K562 (cell line): ENCODE measurements around the gene SLC38A2. TPM values are rescaled to one million over a fixed set of nuclear protein-coding genes. Genes with fewer than 3 reads are reported as not detected.
A peak's percentile ranks its signal among the peaks of the same experiment; 100 is the strongest.

Experiments used
- ATAC-seq: fragments of 200-7000 bp; cut with Tn5 transposase; 3 replicates; pipeline ENCODE4 v1.9.1; 2020; ENCODE audit warnings: moderate library complexity
- BruUV-seq: library from RNA; stranded (reverse); fragments of 400-500 nt; replicated peaks from 2 replicates; lab custom pipeline; 2021; lab: Mats Ljungman, UMichigan
- CTCF ChIA-PET: fragments of 300-600 bp; formaldehyde crosslinking; extraction: SDS; loops from one replicate; lab custom pipeline; 2021; ENCODE audit warnings: low intra/inter-chr PET ratio; lab: Yijun Ruan, JAX
- POLR2A ChIA-PET: fragments of 300-600, 350-650 bp; sonication (Branson Sonifier 250); formaldehyde crosslinking; extraction: SDS; loops from one replicate; lab custom pipeline; 2021; ENCODE audit warnings: antibody characterized with exemption, inconsistent platforms; lab: Yijun Ruan, JAX
- DNase-seq, 4 experiments: peaks; one replicate each; pipeline versions ENCODE4 v3.0.0 to v3.0.0-alpha.2; 2011 to 2018; ENCODE audit warnings: low spot score in 3 of 4, mixed read lengths in 3 of 4; ENCODE audit errors: extremely low read depth in 1 of 4
- FAIRE-seq: peaks from 2 replicates; lab custom pipeline; 2011; peaks lifted over from hg19 to GRCh38; lab: Jason Lieb, UNC
- H2AFZ ChIP-seq: 2 replicates; pipeline ENCODE4 v1.6.0; 2011; ENCODE audit warnings: low read depth, low read length, control low read depth, inconsistent platforms
- H3K27ac ChIP-seq: fragments of 200-600 bp; 3 replicates; pipeline ENCODE4 v1.8.0; 2011; ENCODE audit warnings: low read depth, mild to moderate bottlenecking, control low read depth, inconsistent platforms, low read length, moderate library complexity, mixed read lengths; ENCODE audit errors: extremely low read depth
- H3K27me3 ChIP-seq, 2 experiments: fragments of 300-600 bp in 1 of 2; 2 replicates in 1 of 2; 3 replicates in 1 of 2; pipeline versions ENCODE4 v1.6.0 to v1.8.0; 2011; ENCODE audit warnings: inconsistent platforms in 2 of 2, low read length in 2 of 2, mild to moderate bottlenecking in 1 of 2, mixed read lengths in 1 of 2, moderate library complexity in 1 of 2; ENCODE audit not compliant: control insufficient read depth in 2 of 2, insufficient read depth in 2 of 2
- H3K36me3 ChIP-seq: fragments of 300-600 bp; 3 replicates; pipeline ENCODE4 v1.8.0; 2011; ENCODE audit warnings: mild to moderate bottlenecking, low read length, inconsistent platforms; ENCODE audit not compliant: control insufficient read depth, insufficient read depth
- H3K4me1 ChIP-seq, 2 experiments: fragments of 200-600 bp in 1 of 2; replicated peaks in 1 of 2; 2 replicates in 1 of 2; 3 replicates in 1 of 2; pipeline versions ENCODE4 v1.5.1 to v1.8.0; 2011; ENCODE audit warnings: inconsistent platforms in 2 of 2, low read length in 2 of 2, mild to moderate bottlenecking in 1 of 2, mixed read lengths in 1 of 2, moderate library complexity in 1 of 2; ENCODE audit not compliant: control insufficient read depth in 2 of 2, insufficient read depth in 2 of 2
- H3K4me2 ChIP-seq: 2 replicates; pipeline ENCODE4 v1.6.1; 2011; ENCODE audit warnings: low read length, control low read depth, inconsistent platforms, mixed read lengths; ENCODE audit not compliant: insufficient read depth
- H3K4me3 ChIP-seq: fragments of 200-600 bp; sonication (generic), shearing (Covaris generic); 2 replicates; pipeline ENCODE4 v1.5.1; 2016; ENCODE audit warnings: control low read depth, inconsistent platforms
- H3K79me2 ChIP-seq: fragments of 200-600 bp; 3 replicates; pipeline ENCODE4 v1.8.0; 2011; ENCODE audit warnings: low read length, inconsistent platforms; ENCODE audit not compliant: control insufficient read depth, insufficient read depth
- H3K9ac ChIP-seq, 2 experiments: 2 replicates each; pipeline versions ENCODE4 v1.6.0 to v1.6.1; 2011; ENCODE audit warnings: low read depth in 2 of 2, low read length in 2 of 2, control low read depth in 1 of 2, inconsistent platforms in 1 of 2, mild to moderate bottlenecking in 1 of 2, mixed read lengths in 1 of 2; ENCODE audit not compliant: insufficient read depth in 1 of 2
- H3K9me1 ChIP-seq: one replicate; pipeline ENCODE4 v1.6.0; 2011; ENCODE audit warnings: inconsistent platforms, mild to moderate bottlenecking, low read length, moderate library complexity; ENCODE audit not compliant: control insufficient read depth, insufficient read depth
- H3K9me3 ChIP-seq: replicated peaks from 2 replicates; pipeline ENCODE4 v1.5.1; 2011; ENCODE audit warnings: low read depth, low read length, inconsistent platforms; ENCODE audit not compliant: control insufficient read depth, insufficient read depth
- H4K20me1 ChIP-seq: replicated peaks from 2 replicates; pipeline ENCODE4 v1.6.1; 2011; ENCODE audit warnings: low read length, inconsistent platforms, mixed read lengths; ENCODE audit not compliant: control insufficient read depth, insufficient read depth
- E2F4 ChIP-seq: sonication (generic); formaldehyde crosslinking; IDR thresholded peaks from 2 replicates; pipeline ENCODE4 v1.8.0; 2022; ENCODE audit warnings: mild to moderate bottlenecking, low read depth, missing genetic modification reagents
- ETV5 ChIP-seq: sonication (generic); formaldehyde crosslinking; IDR thresholded peaks from 2 replicates; pipeline ENCODE4 v1.4.0; 2020; ENCODE audit warnings: low read depth, mild to moderate bottlenecking, missing genetic modification reagents
- GABPB2 ChIP-seq: fragments of 250-450 bp; sonication (Bioruptor Pico); conservative IDR thresholded peaks from 2 replicates; pipeline ENCODE4 v1.5.1; 2021; ENCODE audit warnings: mild to moderate bottlenecking
- KLF13 ChIP-seq: fragments of 450-650 bp; IDR thresholded peaks from 2 replicates; pipeline ENCODE4 v1.6.1; 2016; ENCODE audit warnings: missing genetic modification characterization, low read depth, mild to moderate bottlenecking, missing compliant biosample characterization, moderate library complexity, borderline replicate concordance
- MEF2A ChIP-seq: IDR thresholded peaks from 2 replicates; pipeline ENCODE4 v1.6.1; 2011; ENCODE audit warnings: low read depth, mild to moderate bottlenecking, low read length, moderate library complexity; ENCODE audit not compliant: control insufficient read depth
- NCOA6 ChIP-seq: fragments of 450-650 bp; IDR thresholded peaks from 2 replicates; pipeline ENCODE4 v1.6.1; 2017; ENCODE audit warnings: mild to moderate bottlenecking
- NR0B1 ChIP-seq: fragments of 450-650 bp; IDR thresholded peaks from one replicate; pipeline ENCODE4 v1.6.1; 2018; ENCODE audit warnings: mild to moderate bottlenecking, moderate library complexity; ENCODE audit not compliant: partially characterized antibody
- PHB2 ChIP-seq: fragments of 450-650 bp; IDR thresholded peaks from 2 replicates; pipeline ENCODE4 v1.6.1; 2017; ENCODE audit warnings: low read depth
- PRPF4 ChIP-seq: fragments of 200-400 bp; formaldehyde crosslinking; IDR thresholded peaks from one replicate; pipeline ENCODE4 v1.6.1; 2017; ENCODE audit warnings: low read length, low read depth, mild to moderate bottlenecking; ENCODE audit not compliant: insufficient read depth, poor library complexity, severe bottlenecking
- RBM22 ChIP-seq: fragments of 200-400 bp; formaldehyde crosslinking; IDR thresholded peaks from 2 replicates; pipeline ENCODE4 v1.6.1; 2018; ENCODE audit warnings: low read length, low read depth; ENCODE audit not compliant: poor library complexity, severe bottlenecking
- RHOXF2B ChIP-seq: fragments of 250-450 bp; sonication (Bioruptor Pico); conservative IDR thresholded peaks from 2 replicates; pipeline ENCODE4 v1.5.1; 2021
- STAG1 ChIP-seq: sonication (generic); formaldehyde crosslinking; IDR thresholded peaks from 2 replicates; pipeline ENCODE4 v1.5.0; 2020; ENCODE audit warnings: missing genetic modification reagents, borderline replicate concordance
- TAL1 ChIP-seq: fragments of 450-650 bp; IDR thresholded peaks from 2 replicates; pipeline ENCODE4 v1.6.1; 2016; ENCODE audit warnings: mild to moderate bottlenecking
- ZKSCAN1 ChIP-seq: fragments of 150-350 bp; IDR thresholded peaks from 2 replicates; pipeline ENCODE4 v1.6.1; 2016; ENCODE audit warnings: low read depth, low read length
- ZNF23 ChIP-seq: fragments of 250-450 bp; sonication (Bioruptor Pico); IDR thresholded peaks from 2 replicates; pipeline ENCODE4 v1.4.0; 2020; ENCODE audit warnings: mild to moderate bottlenecking
- ZNF24 ChIP-seq: fragments of 450-650 bp; IDR thresholded peaks from 2 replicates; pipeline ENCODE4 v1.6.1; 2016
- ZNF277 ChIP-seq: fragments of 250-450 bp; sonication (Bioruptor Pico); IDR thresholded peaks from 2 replicates; pipeline ENCODE4 v1.8.0; 2022; ENCODE audit warnings: inconsistent platforms, mild to moderate bottlenecking, moderate library complexity, borderline replicate concordance
- ZNF778 ChIP-seq: fragments of 450-650 bp; formaldehyde crosslinking; IDR thresholded peaks from 2 replicates; pipeline ENCODE4 v1.4.0; 2020; ENCODE audit warnings: mild to moderate bottlenecking, moderate library complexity
- WGBS: fragments of 100-300 bp; shearing (Covaris generic); methylation state at CpG from one replicate; pipeline ENCODE4 v1.1.6; 2016; ENCODE audit warnings: low coverage, mixed read lengths; ENCODE audit not compliant: insufficient coverage; ENCODE audit errors: missing lambda C conversion rate; 5-methylcytosine and 5-hydroxymethylcytosine counted together
- in situ Hi-C: fragments of 300-500 bp; cut with MboI; formaldehyde crosslinking; loops from 4 replicates; pipeline ENCODE4 v1.15.0; 2018; ENCODE audit warnings: inconsistent platforms, mixed read lengths
- intact Hi-C: fragments of 100-400 bp; cut with micrococcal nuclease; formaldehyde crosslinking; loops from 2 replicates; pipeline ENCODE4 v1.14.2; 2022
- polyA plus RNA-seq, 8 experiments: library from polyadenylated mRNA; depleted of rRNA in 4 of 8; stranded (reverse) in 5 of 8; unstranded in 3 of 8; fragments of >200 nt; fragmentation: Nextera tagmentation in 2 of 8; fragmentation: Illumina TruSeq in 1 of 8; extraction: Ambion mirVana in 2 of 8; extraction: Trizol in 1 of 8; gene quantifications; 2 replicates each; pipeline versions ENCODE4 v1.2.1 to v1.2.3, GENCODE V29; 2011 to 2014; ENCODE audit warnings: inconsistent platforms in 1 of 8, missing spikeins in 1 of 8
- total RNA-seq, 7 experiments: library from RNA; depleted of rRNA in 6 of 7; stranded (reverse); fragments of >200 nt in 6 of 7; fragmentation: Illumina TruSeq in 2 of 7; extraction: Trizol in 2 of 7; gene quantifications; 2 replicates each; pipeline versions ENCODE4 v1.2.1 to v1.2.3, GENCODE V29; 2011 to 2021; ENCODE audit warnings: low replicate concordance in 1 of 7

SLC38A2 gene
- total and polyA plus RNA-seq, 9 of the 15 experiments (the other 6 are each of a cell fraction or from before 2014, with no cell fraction given): 98.7 to 292 (median 143) TPM

- no peaks in the 10 kb centered on the region for H3K9me3 ChIP-seq
- 1% methylated on average over 31 of the region's 54 CpGs for WGBS
- peak overlapping the region; percentile 74 for H3K4me3 ChIP-seq
- peak overlapping the region; percentile 86 to 98 for H3K9ac ChIP-seq
- H2AFZ ChIP-seq: peak overlapping the region; percentile 46; the same call in 1 of the 2 replicates
- no TSS peak for BruUV-seq
- H3K79me2 ChIP-seq: peaks cover 70% of the 10 kb centered on the region
- H3K4me2 ChIP-seq: peak overlapping the region; percentile 98
- in situ Hi-C loops: no loop called here
- DNase-seq (peak; percentile 77 to 94 (median 86)), ATAC-seq (peak; percentile 59), FAIRE-seq (no peak)
- POLR2A ChIA-PET: interaction anchor here (0.5 to 7.9 kb wide), 15 partner anchors 9 to 362 kb away, joined by 3 to 90 read pairs (median 4); partner anchors contain the start of gene SLC38A1
- no peaks in the 10 kb centered on the region for H3K27me3 ChIP-seq
- H3K27ac ChIP-seq: peak overlapping the region; percentile 88
- peaks cover 16 to 52% of the 10 kb centered on the region in 2 experiments for H3K4me1 ChIP-seq
- peaks cover 14% of the 10 kb centered on the region for H3K9me1 ChIP-seq
- intact Hi-C loops: loop anchor here (5.0 kb wide), 3 partner anchors 81 to 379 kb away; partner anchors contain the start of gene SCAF11
- peaks cover 51% of the 10 kb centered on the region for H3K36me3 ChIP-seq
- CTCF ChIA-PET: no interaction called here
- H4K20me1 ChIP-seq: peaks cover 38% of the 10 kb centered on the region
- TF ChIP-seq PHB2 (no peak), KLF13 (no peak), ZNF277 (CRISPR knock-in tag) (no peak), PRPF4 (peak; percentile 42), ZNF23 (CRISPR knock-in tag) (no peak), ZNF24 (0 out of 2 replicates have a peak, but pooled peaks have one; percentile 18), MEF2A (no peak), STAG1 (no peak), ZKSCAN1 (0 out of 2 replicates have a peak, but pooled peaks have one; percentile 33), RBM22 (peak; percentile 99), E2F4 (CRISPR knock-in tag) (no peak), TAL1 (no peak), GABPB2 (0 out of 2 replicates have a peak, but pooled peaks have one; percentile 2), NCOA6 (no peak; the same call in 1 of the 2 replicates), RHOXF2B (CRISPR knock-in tag) (no peak; the same call in 1 of the 2 replicates), NR0B1 (no peak), ETV5 (CRISPR knock-in tag) (peak; percentile 64; the same call in 1 of the 2 replicates), ZNF778 (no peak)
These were observed 1.5 kb downstream of the SLC38A2 start for GRCh38 chr12:46370792-46371717.
